Central memory CD4-positive, alpha-beta T cell (primary cell): ENCODE data around the gene ZNF107.

Source experiments
- DNase-seq: peaks from one replicate; pipeline ENCODE4 v3.0.0; 2022
- total RNA-seq, 3 experiments: gene quantifications; one replicate each; lab custom pipeline; 2026; lab: John Stamatoyannopoulos, UW

The ZNF107 gene
- 41.8 to 94.2 (median 56.3) reads per million in 3 experiments for total RNA-seq

DNA sequence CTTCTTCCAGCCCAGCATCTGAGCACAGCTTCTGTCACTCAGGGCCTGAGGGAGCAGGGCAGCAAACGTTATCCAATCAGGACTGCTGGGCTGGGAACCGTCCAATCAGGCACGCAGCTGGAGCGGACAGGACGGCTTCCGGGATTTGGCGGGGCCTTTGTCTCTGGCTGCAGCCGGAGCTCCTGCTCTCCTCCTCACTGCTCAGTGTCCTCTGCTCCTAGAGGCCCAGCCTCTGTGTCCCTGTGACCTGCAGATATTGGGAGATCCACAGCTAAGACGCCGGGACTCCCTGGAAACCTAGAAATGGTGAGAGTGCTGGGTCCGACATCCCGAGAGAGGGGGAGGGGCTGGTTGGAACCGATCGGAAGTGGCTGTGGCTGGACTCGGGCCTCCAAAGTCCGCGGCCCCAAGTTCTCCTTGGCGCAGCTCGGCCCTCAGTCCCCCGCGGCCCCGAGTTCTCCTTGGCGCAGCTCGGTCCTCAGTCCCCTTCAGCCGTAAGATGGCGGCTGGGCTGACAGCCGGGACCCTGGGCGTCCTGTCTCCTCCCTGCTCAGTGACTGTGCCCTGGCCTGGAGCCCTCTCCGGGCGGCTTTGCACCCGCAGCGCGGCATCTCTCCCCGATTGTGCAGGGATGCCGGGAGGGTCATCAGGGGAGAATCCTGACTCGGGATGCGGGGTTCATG lies at the start of gene ZNF107:
TSS of gene ZNF107 (plus strand) at position 154 of the 683 bp plus-strand sequence. CDS start at position 304, 150 bp downstream.
- peak; percentile 87 for DNase-seq

DNA sequence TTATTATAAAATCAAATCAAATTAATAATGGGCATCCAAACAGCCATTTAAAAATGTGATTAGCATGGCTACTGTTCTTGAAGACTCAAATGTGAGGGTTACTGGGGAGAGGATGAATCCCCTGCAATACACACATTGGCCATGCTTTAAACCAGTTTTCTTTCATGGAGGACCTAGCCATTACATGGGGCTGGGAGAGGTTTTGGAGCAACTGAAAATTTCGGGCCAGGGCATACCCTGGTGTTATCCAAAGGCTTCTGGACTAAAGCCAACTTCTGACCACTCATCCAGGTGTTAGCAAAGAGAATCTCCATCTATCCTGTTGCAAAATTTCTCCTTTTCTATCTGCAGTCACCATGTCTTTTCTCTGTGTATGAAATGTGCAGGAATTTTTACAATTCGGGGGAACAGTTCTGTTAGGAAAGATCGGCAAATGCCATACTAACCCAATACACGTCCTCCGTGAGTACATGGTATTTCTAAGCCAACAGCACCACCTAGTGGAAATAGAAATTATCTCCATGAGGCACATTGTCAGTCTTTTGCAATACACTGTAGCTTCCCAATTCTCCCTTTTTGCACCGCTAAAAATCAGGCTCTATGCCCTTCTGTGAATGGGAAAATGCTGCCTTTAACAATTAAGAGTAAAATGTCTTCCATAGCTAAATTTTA lies 47.0 kb upstream of the ZNF107 start:
- peak; percentile 45 for DNase-seq

DNA sequence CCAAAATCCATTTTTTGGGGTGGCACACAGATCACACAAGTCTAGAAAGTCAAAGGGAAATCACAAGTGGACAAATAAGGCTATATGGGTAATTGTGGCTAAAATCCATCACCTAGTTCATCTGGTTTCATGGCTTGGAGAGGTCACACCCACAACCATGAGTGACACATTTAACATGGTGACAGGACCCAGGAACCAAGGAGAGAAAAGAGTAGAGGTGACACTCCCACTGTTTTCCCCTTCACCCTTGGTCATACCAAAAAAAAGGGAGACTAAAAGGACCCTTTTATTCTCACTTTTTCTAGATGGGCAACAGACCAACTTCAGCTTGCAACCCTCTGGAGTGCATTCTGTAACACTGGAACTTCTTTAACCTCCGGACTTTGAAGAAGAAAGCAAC lies 46.2 kb upstream of the ZNF107 start:
- no peak for DNase-seq

DNA sequence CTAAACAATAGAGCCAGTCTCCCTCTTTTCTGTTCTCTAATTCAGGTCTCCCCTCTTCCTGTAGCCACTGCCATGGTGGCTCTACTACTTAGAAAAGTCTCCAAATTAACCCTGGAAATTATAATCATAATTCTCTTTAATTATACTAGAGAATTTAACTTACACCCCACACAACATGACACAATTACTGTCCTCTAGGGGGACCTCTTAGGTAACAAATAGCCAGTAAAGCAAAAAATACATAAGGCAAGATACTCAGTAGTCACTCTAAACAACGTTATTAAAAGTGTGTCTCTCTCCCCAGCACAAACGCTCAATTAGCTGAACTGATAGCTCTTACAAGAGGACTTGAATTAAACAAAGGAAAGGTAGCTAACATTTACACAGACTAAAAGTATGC lies 44.3 kb upstream of the ZNF107 start:
- no peak for DNase-seq

DNA sequence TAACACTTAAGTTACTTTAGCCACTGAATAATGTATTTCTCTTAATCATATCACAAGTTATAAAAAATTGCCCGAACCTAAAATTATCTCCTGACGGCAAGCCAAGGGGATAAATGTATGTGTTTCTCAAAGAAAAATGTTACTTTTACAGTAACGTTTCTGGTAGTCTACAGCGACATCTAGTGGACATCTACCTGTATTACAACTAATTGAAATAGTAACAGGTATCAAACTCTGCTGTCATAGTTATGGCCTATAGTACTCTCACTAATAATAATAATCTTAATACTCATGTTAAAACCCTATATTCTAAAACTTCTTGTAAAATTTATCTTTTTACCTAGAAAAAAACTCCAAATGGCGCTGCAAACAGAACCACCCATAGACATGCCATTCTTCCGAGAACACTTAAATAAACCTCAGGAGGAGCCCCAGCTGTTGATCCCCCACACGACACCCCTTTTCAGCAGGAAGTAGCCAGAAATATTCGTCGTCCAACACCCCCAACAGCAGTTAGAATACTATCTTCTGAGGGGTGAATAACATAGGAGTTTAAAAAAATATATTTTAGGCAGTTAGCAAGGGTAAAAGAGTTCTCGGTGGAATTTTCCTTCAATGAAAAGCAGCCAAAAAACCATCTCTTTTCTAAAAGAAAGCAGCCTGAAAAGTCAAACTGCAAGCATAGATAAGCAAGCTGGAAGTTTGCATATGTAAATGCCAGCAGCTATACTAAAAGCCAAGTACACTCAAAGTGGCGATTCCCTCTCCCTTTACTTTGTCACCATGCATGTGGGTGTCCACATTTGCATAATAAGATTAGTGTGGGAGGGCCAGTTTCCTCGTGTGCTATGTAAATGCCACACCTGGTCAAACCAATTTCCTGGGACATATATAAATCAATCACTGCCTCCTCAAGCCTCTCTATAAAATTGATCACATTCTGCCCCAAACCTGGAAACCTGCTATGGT lies 40.5 kb upstream of the ZNF107 start:
- DNase-seq: peak; percentile 9

DNA sequence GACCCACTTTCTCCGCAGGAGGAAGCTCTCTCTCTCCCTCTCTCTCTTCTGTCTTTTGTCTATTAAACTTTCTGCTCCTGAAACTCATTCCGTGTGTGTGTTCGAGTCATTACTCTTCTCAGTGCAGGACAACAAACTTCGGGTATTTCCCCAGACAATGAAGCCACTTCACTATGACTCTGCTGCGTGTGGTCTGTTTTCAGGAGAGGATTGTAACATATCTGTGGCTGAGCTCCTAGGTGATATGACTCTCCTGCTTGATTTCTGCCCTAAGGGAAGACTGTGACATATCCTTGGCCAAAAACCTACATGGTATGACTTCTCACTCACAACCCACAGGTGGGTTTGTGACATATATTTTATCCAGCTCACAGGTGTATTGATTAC lies 39.9 kb upstream of the ZNF107 start:
- no peak for DNase-seq

DNA sequence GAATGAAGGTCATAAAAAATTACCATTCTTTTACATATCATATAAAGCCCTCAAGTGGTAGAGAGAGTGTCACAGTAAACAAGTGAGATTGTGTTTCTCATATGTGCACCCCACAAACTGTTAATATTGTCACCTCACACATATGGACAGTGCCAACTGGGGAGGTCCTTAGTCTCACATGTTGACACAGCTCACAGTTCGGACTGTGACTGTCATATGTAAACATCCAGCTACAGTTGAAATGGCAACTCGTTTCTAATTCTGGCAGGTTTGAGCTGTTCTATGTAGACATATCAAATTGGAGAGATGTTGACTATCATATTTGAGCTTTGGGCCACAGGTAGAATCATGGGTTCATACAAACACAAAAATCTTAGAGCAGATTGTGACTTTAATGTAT lies 39.4 kb upstream of the ZNF107 start:
- DNase-seq: no peak

DNA sequence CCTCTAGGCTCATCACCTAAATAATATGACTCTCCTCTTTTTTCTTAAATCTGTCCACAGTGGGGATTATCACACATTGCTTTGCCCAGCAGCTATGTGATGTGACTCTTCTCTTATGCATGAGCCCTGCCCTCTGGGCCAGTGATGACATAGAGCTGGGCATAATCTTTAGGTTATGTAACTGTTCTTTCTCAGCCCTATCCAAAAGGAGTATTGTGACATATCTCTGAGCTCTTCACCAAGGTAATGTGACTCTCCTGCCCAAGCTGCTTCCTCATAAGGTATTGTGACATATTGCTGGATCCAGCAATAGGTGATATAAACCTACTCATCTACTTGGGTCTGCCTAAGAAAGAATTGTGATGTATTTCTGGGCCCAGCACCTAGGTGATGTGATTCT lies 37.7 kb upstream of the ZNF107 start:
- no peak for DNase-seq

DNA sequence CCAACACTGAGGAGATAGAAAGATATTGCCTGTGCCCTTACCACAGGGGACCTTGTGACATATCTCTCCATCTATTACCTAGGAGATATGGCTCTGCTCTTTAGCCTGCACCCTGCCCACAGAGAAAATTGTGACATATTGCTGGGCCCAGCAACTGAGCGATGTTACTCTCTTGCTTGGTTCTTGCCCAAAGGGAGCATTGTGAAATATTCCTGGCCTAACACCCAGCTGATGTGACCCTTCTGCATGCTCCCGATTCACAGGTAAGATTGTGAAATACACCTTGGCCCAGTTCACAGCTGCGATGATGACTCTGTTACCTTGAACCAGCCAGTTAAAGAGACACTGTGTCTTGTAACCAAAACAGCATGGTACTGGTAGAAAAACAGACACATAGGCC lies 37.2 kb upstream of the ZNF107 start:
- DNase-seq: no peak

DNA sequence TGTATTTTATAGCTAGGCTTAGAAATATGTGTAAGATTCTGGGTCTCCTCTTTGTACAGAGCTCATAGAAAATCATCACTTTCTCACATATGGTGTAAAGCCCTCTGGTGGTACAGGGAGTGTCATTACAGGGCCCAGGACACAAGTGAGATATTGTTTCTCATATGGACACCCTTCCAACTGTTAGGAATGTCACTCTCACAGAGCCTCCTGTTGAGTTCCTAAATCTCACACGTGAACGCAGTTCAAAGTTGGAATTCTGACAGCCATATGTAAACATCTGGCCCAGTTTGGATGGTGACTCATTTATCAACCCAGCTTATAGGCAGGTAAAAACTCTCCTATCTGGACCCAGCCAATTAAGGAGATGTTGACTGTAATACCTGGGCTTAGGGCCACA lies 35.4 kb upstream of the ZNF107 start:
- DNase-seq: no peak

DNA sequence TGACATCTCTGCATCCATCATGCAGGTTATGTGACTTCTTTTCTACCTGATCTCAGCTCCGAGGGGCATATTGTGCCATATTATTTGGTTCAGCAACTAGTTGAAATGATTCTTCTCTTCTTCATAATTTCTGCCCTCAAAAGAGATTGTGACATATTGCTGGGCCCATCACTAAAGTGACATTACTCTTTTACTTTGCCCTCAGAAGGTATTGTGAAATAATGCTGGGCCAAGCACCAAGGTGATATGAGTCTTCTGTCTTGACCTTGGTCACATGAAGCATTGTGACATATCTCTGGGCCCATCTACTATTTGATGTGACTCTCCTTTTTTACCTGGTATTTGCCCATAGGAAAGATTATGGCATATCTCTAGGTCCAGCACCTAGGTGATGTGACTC lies 33.9 kb upstream of the ZNF107 start:
- DNase-seq: no peak

DNA sequence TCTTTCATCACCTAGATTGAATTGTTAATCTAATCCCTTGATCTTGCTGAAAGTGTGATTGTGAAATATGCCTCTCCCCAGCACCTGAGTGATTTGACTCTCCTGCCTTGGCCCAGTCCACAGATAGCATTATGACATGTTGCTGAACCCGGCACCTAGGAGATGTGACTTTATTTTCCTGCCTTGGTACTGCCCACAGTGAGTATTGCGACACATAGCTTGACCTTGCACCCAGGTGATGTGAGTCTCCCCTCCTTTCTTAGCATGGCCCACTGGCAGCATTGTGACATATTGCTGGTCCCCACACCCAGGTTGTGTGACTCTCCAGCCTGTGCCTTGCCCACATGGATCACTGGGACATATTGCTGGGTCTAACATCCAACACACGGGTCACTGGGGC lies 32.5 kb upstream of the ZNF107 start:
- DNase-seq: no peak

DNA sequence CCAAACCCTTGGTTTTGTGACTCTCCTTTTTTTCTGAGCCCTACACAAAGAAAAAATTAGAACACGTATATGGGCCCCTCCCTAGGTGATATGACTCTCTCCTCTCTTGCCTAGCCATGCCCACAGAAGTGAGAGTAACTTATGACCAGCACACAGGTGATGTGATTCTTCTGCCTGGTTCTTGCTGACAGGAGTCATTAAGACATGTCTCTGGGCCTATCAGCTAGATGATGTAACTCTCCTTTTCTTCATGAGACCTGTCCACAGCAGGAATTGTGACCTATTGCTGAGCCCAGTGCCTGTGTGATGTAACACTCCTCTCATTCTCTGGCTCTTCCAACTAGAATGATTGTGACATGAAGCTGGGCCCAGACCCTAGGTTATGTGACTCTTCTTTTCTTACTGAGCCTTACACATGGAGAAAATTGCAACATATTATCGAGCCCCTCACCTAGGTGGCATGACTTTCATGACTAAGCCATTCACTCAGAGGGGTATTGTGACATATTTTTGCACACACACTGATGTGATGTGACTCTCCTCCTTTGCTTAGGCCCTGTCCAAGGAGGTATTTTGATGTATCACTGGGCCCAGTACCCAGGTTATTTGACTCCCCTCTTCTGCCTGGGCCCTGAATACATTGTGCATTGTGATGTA lies 31.4 kb upstream of the ZNF107 start:
- DNase-seq: no peak

DNA sequence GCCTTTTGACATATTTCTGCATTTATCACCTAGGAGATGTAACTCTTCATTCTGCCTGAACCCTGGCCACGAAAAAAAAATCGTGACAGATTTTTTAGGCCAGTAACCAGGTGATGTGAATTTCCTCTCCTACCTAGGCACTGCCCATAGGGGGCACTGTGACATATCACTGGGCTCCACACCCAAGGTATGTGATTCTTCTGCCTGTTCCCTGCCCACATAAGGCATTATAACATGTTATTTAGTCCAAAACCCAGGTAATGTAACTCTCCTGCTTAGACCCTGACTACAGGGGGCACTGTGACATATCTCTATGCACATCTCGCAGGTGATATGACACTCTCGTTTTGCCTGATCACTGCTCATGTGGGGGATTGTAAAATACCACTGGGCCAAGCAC lies 29.5 kb upstream of the ZNF107 start:
- no peak for DNase-seq

DNA sequence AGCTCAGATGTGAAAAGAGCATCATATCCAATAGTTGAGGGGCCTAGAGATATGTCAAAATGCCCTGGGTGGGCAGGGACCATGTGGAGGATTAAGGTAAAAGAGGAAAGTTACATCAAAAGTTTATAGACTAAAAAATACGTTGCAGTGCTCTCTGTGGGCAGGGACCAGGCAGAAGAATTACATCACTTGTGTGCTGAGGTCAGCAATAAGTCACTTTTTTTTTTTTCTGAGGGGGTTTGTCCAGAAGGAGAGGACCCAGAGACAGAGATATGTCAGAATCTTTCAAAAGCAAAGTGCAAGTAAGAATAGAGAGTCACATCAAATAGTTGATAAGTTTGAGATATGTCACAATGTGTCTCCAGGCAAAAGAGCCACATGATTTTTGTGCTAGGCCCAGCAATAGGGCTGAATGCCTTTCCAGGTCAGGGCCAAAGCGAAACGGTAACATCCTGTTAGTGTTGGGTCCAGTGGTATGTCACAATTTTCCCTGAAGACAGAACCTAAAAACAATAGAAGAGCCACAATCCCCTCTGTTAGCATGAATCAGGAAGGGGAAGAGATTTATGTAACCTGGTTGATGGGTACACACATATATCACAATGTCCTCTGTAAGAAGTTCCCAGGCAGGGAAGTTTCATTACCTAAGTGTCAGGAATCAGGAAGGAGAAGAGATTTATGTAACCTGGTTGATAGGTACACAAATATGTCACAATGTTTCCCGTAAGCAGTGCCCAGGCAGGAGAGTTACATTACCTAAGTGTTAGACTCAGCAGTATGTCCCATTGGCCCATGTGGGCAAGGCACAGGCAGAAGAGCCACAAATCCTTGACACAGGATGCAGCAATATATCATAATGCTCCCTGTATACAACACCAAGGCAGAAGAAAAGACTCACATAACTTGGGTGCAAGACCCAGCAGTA lies 28.1 kb upstream of the ZNF107 start:
- DNase-seq: no peak

DNA sequence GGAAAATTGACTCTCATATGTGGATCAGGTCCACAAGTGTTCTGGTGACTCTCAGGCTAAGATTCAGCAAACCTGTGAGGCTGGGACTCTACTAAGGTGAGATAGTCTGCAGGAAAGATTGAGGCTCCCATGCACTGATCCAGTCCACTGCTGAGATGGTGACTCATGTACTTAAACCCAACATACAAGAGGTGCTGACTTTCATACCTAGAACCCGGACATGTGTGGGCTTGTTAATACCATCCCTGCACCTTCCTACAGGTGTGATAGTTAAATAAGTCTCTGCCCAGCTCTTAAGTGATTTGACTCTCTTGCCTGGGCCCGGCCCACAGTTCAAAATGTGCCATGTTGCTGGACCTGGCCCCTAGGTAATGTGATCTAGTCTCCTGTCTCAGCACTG lies 27.1 kb upstream of the ZNF107 start:
- DNase-seq: no peak

DNA sequence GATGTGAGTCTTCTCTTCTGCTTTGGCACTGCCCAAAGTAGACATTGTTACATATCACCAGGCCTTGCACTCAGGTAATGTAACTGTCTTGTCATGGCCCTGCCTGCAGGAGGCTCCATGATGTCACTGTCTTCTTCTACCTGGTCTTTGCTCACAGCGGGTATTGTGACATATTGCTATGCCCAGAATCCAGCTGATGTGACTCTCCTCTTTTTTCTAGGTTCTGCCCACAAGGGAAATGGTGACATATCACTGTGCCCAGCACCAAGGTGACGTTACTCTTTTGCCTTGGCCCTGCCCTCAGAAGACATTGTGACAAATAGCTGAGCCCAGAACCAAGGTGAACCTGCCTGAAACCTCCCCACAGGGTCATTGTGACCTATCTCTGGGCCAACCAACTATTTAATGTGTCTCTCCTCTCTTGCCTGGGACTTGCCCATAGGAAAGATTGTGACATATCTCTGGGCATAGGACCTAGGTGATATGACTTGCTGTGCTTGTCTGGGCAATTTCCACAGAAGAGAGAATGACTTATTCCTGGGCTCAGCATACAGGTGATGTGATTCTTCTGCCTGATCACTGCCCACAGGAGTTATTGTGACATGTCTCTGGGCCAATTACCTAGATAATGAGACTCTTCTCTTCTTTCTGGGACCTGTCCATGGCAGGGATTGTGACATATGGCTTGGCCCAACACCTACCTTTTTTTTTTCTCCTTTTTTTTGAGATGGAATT lies 26.5 kb upstream of the ZNF107 start:
- DNase-seq: no peak

DNA sequence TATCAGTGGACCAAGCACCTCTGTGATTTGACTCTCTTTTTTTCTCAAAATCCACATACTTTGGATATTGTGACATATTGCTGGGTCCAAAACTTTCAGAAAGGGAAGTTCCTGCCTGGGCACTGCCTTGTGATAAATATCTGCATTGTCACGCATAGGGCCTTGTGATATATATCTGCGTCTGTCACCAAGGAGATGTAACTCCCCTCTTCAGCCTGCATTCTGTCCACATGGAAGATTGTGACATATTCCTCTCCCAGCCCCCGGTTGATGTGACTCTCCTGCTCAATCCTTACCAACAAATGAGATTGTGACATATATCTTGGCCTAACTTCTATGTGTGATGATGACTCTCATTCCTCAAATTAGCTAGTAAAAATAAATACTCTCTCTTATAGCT lies 25.4 kb upstream of the ZNF107 start:
- no peak for DNase-seq

DNA sequence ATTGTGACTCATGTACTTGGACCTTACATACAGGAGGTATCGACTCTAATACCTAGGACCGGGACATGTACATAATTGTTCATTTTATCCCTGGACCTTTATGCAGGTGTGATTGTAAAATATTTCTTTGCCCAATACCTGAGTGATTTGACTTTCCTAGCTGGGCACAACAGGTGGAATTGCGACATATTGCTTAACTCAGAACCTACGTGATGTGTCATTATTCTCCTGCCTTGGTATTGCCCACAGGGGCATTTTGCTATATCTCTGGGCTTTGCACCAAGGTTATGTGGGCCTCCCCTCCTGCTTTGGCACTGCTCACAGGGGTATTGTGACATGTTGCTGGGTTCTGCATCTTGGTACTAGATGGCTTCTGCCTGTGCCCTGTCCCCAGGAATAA lies 23.9 kb upstream of the ZNF107 start:
- no peak for DNase-seq

DNA sequence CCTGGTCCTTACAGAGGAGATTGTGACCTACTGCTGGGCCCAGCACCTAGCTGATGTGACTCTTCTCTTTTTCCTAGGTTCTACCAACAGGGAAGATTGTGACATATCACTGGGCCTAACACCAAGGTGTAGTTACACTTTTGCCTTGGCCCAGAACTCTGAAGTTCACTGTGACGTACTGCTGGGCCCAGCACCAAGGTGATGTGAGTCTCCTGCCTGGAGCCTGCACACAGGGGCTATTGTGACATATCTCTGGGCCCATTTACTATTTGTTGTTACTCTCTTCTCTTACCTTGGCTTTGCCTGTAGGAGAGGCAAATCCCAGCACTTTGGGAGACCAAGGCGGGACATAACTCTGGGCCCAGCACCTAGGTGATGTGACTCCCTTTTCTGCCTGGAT lies 23.1 kb upstream of the ZNF107 start:
- no peak for DNase-seq

DNA sequence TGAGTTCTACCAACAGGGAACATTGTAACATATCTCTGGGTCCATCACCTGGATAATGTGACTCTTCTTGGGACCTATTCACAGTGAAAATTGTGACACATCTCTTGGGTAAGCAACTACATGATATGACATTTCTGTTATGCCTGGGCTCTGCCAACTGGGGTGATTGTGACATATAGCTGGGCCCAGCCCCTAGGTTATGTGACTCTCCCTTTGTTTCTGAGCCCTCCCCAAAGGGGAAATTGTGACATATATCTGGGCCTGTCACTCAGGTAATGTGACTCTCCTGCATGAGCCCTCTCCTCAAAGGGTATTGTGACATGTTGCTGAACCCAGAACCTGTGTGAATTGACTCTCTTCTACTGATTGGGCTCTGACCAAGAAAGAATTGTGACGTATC lies 22.4 kb upstream of the ZNF107 start:
- no peak for DNase-seq
